Left hindlimb (tissue), 1 donor: ENCODE measurements around the gene MAML3.

Source experiments
- DNase-seq: peaks from one replicate; pipeline ENCODE4 v3.0.0-alpha.2; 2018

Gene MAML3

DNA sequence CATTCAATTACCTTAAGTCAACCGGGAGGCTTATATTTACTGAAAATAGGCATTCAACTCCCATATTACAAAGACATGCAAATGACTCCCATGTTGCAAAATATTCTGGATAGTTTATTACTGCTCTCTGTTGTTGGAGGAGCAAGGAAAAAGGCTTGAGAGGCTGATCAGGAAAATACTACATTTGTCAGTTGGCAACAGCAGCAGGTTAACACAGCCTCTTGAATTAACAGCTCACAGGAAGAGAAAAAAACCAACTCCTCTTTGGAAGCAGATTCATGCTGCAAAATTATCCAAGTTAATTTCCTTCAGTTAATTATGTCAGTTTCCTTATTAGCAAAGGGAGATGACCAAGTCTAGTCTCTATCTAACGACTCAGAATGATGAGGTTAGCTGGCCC lies 238.9 kb downstream of the MAML3 start:
- no peak for DNase-seq

DNA sequence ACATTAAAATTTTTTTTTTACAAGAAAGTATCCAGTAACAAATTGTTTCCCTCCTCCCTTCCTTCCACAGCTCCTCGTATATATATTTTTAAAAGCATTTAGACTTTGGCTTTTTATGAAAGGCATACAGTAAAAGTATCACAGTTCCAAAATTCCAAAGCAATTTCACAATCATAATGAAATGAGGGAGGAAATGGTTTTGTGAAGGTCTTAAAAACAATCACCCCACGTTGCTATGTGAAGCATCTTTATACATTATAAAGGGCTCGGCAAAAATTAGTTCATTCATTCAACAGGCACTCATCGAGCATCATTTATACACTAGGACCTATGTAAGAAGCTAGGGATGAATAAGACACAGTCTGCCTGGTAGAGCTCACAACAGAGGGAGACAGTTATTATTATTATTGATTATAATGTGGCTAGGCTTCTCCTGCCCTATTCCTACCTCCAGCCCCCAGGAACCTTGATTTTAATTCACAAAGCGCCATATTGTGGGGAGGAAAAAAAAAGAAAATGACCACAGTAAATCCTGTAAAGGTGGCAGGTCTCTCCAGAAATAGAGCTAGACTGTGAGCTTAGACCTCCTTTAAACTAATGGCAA lies 239.9 kb downstream of the MAML3 start:
- no peak for DNase-seq

DNA sequence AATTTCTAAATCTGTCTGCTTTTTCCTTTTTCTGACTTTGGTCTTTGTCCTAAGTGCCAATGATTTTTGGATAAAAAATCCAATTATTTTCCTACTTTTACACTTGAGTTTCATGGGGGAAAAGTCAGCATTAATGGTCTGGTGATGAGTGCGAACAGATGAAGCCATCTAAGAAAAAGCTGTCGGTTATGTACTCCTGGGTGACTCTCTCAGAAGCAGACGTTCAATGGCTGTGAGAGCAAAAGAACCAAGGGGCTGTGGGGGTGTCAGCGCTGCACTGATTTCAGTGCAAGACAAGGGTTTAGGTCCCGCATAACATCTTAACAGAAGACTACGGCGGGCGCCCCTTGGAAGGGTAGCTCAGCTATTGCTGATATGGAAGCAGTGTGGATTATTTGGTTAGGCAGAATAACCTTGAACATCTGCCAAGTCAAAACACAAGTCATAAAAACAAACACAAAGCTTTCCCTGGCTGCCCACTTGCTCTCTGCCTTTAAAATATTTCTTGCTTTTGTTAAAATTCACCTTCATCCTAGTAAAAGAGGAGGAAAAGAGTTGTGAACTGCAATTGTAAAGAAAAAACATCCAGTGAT lies 240.5 kb downstream of the MAML3 start:
- DNase-seq: no peak

DNA sequence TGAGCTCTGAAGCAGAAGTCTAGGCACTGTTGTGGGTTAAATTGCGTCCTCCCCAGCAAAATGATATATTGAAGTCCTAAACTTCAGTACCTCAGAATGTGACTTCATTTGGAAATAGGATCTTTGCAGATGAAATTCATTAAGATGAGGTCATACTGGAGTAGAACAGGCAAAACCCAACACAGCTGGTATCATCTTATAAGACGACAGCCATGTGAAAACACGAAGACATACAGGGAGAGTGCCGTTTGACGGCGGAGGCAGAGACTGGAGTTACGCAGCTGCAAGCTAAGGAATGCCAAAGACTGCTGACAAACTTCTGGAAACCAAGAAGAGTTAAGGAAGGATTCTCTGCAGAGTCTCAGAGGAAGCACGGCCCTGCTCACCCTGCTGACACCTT lies 241.5 kb downstream of the MAML3 start:
- no peak for DNase-seq

DNA sequence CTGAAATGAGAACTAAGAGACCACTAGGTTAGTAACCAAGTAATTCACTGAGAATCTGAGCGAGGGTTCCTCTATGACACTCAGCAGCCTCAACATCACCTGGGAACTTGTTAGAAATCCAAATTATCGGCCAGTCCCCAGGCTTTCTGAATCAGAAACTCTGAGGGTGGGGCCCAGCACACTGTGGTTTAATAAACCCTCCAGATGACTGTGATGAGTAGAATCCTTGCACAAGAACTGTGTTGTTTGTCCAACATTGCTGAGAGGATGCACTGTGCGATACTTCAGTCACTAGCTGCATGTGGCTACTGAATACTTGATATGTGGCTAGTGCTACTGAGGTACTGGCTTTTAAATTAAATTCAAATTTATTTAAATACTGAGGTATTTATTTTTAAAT lies 243.9 kb downstream of the MAML3 start:
- DNase-seq: no peak

DNA sequence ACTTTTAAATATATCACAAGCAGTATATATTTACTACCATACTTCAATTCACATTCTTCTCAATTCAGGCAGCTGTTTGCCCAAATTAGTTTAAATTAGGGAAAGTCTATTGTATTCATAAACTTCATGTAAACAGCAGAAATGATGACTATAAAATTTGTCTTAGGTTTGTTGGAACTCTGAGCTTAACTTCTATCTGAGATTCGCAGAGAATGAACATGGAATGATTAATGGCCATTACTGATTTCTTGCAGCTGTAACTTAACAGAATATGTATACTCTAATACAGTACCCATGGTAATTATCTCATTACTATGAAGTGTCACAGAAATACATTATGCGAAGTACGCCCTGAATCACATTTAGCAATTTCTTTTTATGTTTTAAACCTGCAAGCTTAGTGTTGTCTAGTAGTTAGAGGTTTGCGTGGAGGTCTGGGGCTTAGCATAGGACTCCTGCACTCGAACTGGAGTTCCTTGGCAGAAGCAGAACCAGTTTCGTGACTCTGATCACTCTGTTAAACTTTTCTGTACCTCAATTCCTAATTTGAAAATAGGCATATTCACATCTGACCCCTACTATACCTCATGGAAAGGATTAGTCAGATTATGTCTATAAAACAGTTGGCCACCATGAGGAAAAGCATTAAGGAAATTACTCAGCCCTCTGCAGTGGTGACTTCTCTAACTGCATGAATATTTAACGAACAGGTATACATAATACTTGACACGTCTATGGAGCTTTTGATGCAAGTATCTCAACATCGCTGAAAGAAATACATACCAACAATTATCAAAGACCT lies 245.1 kb downstream of the MAML3 start:
- DNase-seq: no peak

DNA sequence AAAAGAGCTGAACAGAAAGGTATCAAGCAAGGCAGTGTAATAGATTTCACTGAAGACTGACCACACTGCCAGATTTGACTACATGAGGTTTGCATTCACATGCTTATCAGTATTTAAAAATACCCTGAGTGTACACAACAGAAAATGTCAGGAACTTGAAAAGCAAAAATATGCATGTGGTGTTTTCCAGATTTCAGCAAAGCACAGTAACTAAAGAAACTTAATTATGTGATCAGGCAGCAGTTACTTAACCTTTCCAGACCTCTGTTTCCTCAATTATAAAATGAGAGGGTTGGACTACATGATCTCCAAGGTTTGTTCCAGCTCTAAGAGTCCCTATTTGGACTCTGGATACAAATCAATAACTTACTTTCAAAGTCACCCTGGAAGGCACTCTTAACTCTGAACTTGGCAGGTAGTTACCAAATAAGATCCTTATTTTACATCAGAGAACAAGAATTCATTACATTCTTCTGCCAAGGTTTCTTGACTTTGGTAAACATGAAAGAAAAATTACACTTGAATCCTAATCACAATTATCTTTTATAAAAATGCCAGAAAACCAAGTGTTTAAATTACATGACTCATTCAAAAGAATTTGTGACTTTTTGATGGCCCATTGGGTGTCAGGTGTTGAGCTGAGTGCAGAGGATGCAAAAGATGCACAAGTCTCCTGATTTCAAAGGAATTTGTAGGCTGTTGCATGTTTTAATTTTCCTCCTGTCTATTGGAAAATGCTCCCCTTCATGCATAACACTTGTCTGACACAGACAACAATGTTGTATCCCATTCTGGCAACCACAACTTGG lies 246.8 kb downstream of the MAML3 start:
- no peak for DNase-seq

DNA sequence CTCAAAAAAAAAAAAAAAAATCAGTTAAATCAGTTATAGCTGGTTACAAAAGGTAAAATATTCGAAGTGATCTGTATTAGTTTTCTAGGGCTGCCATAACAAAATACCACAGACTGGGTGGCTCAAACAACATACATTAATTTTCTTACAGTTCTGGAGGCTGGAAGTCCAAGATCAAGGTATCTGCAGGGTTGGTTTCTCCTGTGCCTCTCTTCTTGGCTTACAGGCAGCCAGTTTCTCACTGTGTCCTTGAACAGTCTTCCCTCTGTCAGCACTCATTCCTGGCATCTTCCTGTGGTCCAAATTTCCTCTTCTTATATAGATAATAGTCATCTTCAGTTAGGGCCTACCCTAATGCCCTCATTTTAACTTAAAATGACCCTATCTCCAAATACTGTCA lies 248.5 kb downstream of the MAML3 start:
- DNase-seq: no peak

DNA sequence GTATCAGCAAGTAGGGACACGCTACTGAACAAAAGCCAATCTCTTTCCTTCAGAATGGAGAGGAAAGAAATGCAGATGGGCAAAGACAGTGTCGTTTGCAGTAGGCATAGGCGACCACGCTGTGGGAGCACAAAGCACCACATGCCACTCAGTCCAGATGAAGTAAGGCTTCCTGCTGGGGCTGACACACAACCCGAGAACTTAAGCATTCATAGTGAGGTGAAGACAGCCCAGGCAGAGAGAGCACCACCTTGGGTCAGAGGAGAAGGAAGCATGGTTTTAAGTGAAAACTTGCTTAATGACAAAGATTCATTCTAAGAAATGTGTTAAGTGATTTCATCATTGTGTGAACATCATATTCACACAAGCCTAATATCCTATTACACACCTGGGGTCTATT lies 249.6 kb downstream of the MAML3 start:
- no peak for DNase-seq

DNA sequence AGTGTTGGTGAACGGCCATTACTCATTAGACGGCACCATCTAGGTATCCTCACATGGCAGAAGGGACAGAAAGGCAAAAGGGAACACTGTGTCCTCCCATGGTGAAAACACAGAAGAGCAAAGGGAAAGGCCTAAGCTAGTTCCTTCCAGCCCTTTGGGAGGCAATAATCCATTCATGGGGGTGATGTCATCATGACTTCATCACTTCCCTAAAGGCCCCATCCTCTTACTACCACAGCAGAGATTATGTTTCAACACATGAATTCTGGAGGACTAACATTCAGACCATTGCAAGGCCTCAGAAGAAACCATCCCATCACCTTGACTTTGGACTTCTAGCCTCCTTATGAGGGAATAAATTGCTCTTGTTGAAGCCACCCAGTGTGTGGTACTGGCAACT lies 250.1 kb downstream of the MAML3 start:
- DNase-seq: no peak

DNA sequence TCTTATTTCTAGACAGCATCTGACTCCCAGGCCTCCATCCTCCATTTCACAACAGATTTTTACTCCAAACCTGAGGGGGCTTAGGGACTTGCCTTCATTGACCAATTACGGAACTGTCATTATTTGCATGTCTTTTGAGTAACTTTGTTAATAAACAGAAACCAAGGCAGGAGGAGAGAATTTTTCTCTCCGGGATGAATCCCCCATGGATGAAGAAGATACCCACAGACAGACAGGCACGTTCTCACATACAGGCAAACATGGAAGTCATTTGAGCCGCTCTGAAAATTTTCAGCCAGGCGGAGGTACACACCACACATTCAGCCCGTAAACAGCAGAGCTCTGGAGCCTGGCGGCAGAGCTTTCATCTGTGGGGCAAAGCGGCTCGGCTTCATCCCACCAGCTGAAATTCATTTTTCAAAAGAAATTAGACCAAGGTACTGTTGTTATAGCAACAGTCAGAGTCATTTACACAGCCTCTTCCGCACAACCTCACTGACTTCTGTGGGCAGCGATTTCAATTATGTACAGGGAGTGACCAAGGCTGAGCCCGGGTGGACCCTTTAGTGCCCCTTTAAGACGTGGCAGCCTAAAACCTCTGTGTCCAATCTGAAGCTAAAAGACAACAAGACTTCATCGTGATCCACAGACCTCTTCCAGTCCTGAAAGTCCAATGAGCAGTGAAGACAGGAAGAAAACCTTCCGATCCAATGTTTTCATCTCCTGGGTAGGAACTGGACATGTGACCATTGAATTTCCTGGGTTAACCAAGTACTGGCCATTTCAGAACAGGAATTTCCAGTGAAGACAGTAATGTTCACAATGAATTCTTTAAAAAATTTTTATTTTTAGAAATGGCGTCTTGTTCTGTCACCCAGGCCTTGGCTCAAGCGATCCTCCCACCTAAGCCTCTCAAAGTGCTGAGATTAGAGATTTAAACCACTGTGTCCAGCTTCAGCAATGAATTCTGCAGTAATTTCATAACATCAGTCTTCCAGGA lies 251.4 kb downstream of the MAML3 start:
- no peak for DNase-seq

DNA sequence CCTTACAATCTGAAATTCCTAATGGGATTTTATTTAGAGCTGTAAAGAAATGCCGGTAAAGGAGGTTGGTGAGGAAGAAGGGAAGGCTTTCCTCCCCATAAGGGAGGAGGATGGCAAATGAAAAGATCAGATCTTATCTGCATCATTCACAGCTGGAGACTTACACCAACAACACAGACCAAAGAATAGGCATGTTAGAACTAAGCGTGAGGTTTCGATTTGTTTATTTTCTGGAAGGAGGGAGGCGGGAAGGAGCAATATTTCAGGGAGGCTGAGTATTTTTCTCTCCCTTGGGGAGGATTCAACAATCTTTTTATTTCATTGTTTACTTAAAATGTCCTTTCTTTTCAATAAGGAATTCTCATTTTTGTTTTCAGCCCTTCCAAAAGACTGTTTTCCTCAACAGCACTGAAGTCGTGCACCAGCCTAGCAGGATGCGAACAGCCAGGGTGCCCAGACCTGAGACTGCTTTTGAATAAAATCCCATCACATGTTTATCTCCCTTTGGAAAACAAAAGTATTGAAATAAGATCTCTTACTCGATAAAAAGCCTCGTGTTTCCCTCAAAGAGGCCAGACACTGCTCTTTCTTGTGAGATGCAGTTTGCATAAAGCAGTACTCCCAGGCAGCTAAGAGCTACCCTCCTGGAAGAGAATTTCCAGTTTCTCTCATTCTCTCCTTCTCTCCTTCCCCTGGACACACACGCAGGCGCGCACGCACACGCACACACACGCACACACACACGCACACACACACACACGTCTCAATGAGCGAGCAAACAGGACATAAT lies 252.3 kb downstream of the MAML3 start:
- DNase-seq: peak; percentile 50

DNA sequence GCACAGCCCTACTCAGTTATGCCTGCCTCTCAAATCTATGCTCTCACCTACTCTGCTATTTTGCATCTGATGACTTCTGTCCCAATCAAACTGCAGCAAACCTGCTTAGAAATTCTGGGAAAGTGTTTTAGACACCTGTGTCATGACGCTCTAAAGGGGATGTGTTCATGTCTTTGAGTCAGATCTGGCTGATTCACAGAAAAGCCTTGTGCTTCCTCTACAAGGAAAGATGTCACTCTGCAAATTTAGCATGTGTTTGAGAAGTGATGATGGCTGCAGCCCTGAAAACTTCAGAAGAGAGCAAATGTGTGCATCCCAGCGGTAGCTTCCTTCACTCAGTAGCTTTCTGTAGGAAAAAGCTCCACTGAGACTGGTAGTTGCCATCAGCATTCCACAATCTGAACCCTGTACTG lies 253.0 kb downstream of the MAML3 start:
- no peak for DNase-seq

DNA sequence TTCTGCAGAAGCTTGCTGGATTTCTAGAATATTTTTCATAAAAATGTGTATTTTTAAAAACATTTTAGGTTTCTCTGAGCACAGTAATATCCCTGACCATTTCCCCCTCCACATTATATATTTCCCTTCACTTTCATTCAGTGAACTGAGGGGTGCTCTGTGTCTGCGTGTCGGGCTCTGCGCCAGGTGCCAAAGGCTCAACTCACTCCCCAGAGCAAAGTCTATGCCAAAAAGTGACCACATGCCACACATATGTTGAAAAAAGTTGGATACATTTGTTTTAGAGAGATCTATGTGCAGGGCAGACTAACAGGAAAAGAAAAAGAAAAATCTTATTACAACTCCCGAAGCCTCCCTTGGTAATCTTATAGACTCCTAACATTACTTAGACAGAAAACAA lies 254.6 kb downstream of the MAML3 start:
- DNase-seq: no peak

DNA sequence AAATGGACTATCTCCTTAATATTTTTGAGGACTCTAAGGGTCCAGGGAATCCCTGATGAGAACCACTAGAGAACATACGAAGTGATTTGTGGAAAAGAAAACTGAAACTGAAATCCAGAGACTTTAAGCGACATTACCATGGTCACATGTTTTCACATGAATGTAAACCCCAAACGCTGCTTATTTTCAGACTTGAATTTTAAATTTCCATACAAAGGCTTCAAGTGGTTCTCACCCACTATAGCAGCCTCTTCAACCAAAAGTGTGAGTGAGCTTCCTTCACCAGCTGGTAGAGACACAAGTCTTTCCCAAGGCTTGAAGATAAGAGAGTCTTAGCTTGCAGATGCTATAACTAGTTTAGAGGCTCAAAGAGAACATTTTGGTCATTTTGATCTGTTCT lies 255.7 kb downstream of the MAML3 start:
- DNase-seq: no peak

DNA sequence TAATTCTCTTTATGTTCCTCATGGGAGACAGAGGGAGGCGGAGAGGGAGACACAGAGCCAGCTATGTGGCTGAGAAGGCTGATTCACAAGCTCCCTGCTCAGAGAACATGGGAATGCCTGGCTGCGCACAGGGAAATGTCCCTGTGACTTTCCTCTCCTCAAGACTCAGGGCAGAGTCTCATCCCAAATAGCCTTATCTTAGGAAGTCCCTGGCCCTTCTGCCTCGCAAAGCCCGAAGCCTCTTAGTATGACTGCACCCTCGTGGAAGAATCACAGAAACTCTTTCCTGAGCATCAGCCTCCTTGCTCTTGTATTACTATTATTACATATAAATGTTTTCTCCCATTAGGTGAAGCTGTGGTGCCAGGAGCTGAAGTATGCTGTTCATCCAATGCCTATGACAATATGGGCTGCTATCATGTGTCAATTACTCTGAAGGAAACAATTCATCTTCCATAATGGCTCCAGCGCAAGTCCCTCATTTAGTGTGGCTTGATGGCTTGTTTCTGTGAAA lies 257.8 kb downstream of the MAML3 start:
- DNase-seq: no peak

DNA sequence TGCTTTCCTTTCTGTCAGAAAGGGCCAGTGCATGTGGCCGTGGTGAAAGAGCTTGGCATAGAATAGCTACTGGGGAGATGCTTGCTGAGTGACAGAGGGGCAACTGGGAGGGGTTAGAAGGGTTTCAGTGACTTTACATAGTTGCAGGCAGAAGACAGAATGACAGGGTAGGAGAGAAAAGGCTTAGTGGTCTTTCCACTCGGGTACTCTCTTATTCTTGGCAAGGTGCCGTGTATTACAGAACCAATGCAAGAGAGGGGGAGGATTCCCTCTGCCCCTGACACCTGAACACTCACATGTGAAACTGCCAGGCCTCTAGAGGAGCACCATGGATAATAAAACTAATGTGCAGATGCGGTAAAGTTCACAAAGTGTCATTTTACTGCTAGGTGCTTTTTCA lies 260.2 kb downstream of the MAML3 start:
- DNase-seq: no peak

DNA sequence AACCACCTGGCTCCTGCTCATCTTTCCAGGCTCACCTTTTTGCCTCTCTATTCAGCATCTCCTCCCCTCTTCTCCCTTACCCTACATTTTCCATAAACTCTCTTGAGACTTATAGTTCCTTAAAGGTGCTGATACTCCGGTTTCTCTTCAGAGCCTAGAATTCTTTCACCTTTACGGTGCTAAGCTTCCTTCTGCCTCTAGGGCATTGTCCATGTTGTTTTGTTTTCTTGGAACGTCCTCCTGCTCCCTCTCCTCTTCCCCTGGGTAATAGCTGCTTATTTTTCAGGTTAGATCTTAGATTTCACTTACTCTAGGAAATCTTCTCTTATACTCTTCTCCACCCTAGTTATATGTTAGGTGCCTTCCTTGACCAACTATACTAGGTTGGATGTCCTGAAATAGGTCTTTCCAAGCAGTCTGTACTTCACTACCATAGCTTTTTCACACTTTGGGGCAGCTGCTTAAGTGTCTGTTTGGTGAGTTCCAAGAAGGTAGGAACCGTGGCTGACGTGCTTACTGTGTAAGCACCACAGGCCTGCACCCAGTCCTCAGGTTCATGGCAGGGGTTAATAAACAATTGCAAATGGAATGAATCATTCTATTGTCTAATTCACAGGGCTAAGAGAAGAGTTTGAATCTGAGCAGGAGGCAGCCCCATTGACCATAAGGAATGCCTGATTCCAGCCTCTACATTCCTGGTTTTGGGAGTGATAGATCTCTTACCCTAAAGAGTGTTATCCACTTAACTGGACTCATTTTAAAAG lies 260.8 kb downstream of the MAML3 start:
- no peak for DNase-seq

DNA sequence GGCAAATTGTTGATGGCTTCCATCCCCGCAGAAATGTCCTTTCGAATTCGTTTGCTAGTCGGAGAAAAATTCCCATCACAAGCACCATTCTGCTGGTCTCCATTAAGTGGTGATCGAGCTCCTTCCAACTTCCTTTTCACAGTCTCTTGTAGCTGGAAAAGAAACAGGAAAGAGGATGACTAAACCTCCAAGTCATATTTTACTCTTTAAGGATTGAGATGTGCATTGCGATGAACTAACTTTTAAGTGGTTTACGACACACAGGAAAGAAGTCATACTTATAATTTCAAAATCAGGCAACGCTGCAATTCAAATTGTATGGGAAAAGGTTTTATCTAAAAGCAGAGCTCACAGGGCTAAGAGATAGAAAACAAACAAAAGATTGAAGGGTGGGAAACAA lies 263.2 kb downstream of the MAML3 start:
- DNase-seq: no peak

DNA sequence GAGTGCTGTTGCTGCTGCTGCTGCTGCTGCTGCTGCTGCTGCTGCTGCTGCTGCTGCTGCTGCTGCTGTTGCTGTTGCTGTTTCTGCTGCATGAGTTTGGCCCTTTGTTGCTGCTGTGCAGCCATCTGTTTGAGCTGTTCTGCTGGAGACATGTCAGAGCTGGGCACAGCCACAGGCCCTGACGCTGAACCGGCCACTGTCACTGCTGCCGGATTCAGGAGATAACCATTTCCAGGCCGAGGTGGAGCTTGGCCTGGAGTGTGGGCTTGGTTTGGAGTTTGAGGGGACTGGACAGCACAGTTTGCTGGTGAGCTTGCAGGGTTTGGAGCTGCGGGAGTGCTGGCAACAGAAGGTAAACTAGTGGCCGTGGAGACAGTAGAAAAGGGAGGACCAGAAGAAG lies 264.1 kb downstream of the MAML3 start:
- no peak for DNase-seq
